C4-2B (cell line): ENCODE data around the gene NRAP.

ENCODE experiments used
- ZFX ChIP-seq: fragments of 450-650 bp; IDR thresholded peaks from 2 replicates; pipeline ENCODE4 v1.6.1; 2017
- TF ChIP-seq, protein P1 (sequence below): fragments of 450-650 bp; conservative IDR thresholded peaks from 2 replicates; pipeline ENCODE4 v1.5.1; 2017; ENCODE audit warnings: mild to moderate bottlenecking

DNA sequence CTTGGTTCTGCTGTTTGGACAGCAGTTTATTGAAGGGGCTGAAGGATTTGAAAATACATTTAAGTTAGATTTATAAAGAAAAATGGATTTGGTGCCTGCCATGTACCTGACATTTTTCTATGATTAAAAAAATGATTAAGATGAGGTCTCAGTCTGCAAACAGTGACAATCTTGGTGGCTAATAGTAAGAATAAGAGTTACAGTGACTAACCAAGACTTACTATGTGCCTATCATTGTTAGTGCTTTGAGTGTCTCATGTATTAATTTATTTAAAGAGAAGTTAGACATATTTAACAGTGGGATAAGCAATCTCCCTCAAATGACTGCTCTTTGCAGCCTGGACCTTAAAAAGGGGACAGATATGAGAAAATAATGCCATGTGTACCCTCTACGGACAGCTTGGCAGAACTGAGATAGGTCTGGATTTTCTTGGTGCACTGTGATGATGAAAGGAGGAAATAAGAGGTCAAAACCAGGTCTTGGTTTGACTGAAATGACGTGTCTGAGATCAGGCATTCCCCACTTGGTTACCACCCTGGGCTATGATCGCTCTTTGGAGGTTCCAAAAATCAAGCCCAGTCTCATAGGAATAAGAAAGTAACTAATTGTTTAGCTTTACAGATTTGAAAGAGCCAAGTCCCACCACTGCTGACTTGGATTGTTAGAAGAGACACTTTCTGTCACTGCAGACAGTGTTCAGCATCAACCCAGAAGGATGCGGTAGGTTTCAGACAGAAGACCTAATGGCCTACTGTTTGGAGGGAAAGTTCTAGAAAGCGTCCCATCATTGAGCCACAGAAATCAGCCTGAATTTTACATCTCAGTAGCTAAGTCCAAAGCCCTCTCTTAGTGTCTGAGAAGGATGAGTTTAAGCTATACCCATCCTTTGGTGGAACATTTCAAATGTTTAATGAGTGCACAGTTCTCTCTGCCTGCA, 18.0 kb upstream of the NRAP start:
- TF ChIP-seq, protein P1, sequence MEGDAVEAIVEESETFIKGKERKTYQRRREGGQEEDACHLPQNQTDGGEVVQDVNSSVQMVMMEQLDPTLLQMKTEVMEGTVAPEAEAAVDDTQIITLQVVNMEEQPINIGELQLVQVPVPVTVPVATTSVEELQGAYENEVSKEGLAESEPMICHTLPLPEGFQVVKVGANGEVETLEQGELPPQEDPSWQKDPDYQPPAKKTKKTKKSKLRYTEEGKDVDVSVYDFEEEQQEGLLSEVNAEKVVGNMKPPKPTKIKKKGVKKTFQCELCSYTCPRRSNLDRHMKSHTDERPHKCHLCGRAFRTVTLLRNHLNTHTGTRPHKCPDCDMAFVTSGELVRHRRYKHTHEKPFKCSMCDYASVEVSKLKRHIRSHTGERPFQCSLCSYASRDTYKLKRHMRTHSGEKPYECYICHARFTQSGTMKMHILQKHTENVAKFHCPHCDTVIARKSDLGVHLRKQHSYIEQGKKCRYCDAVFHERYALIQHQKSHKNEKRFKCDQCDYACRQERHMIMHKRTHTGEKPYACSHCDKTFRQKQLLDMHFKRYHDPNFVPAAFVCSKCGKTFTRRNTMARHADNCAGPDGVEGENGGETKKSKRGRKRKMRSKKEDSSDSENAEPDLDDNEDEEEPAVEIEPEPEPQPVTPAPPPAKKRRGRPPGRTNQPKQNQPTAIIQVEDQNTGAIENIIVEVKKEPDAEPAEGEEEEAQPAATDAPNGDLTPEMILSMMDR, result no peak
- TF ChIP-seq ZFX, result no peak
